GDM1 (cell line): ENCODE data around the gene STRN4.
"Not testable (repeated sequence)": the region's sequence is repeated elsewhere in the genome, so short reads cannot be mapped to it uniquely, and the experiment has no call there.

Experiments used
- DNase-seq: peaks from one replicate; lab custom pipeline; 2025; lab: John Stamatoyannopoulos, UW

STRN4 gene, protein sequence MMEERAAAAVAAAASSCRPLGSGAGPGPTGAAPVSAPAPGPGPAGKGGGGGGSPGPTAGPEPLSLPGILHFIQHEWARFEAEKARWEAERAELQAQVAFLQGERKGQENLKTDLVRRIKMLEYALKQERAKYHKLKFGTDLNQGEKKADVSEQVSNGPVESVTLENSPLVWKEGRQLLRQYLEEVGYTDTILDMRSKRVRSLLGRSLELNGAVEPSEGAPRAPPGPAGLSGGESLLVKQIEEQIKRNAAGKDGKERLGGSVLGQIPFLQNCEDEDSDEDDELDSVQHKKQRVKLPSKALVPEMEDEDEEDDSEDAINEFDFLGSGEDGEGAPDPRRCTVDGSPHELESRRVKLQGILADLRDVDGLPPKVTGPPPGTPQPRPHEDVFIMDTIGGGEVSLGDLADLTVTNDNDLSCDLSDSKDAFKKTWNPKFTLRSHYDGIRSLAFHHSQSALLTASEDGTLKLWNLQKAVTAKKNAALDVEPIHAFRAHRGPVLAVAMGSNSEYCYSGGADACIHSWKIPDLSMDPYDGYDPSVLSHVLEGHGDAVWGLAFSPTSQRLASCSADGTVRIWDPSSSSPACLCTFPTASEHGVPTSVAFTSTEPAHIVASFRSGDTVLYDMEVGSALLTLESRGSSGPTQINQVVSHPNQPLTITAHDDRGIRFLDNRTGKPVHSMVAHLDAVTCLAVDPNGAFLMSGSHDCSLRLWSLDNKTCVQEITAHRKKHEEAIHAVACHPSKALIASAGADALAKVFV

DNA sequence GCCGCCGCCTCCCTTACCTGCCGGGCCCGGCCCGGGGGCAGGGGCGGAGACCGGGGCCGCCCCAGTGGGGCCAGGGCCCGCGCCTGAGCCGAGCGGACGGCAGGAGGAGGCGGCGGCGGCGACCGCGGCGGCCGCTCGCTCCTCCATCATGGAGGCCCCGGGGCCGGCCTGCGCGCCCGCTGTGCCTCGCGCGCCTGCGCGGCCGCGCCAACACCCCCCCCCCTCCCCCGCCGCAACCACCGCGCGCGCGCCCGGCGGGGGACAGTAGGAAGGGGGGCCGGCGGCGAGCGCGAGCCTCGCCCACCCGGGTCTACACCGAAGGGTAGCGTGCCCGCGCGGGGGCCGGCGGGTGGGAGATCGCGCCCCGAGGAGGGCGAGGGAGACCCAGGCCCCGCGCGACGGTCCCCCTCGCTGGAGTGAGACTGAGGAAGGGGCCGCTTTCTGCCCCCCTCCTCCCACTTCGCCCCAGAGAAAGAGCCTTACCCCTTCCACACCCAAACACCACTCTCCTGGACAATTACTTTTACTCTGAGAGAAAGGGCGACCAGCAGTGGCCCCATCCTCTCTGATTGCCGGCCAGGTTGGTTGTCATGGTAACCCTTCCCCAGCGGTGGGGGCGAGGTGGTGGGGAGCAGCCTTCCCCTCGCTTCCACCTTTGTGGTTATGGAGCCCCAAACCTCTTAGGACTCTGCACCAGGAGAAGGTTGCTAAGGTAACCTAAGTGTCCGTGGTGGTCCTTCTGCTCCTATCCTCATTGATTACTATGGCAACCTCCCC lies at the start of gene STRN4:
Gene STRN4 (minus strand): TSS at position 170 of the 777 bp plus-strand sequence. CDS start 20 bp downstream, at position 150.
- DNase-seq, result peak; percentile 51

DNA sequence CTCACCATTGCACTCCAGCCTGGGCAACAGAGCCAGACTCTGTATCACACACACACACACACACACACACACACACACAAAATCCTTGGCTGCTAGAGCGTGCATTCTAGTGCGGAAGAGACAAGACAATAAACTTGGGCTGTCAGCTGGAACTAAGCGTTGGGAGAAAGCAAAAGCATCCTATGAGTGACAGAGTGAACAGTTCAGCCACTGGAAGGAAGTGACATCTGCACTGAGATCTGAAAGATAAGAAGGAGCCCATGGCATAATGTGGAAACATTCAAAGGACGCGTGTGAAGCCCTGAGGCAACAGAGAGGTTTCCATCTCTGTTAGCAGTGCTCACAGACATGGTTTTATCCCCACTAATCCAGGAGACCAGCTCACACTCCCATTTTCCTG lies 45.7 kb upstream of the STRN4 start:
- DNase-seq, result no peak

DNA sequence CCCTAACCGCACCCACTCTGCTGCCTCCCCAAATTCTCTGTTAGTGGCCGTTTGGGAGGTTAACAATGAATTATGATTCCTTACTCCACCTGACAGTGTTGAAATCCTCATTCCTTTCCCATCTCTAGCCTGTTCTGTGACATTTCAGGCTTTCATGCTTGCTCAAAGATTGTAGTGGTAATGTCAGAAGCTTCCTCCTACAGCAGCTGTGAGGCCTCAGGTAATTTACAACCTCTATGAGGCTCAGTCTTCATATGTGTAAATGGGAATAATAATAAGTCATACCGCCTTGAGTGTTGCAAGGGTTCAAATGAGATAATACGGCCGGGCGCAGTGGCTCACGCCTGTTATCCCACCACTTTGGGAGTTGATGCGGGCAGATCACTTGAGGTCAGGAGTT lies 43.1 kb upstream of the STRN4 start:
- DNase-seq, result no peak

DNA sequence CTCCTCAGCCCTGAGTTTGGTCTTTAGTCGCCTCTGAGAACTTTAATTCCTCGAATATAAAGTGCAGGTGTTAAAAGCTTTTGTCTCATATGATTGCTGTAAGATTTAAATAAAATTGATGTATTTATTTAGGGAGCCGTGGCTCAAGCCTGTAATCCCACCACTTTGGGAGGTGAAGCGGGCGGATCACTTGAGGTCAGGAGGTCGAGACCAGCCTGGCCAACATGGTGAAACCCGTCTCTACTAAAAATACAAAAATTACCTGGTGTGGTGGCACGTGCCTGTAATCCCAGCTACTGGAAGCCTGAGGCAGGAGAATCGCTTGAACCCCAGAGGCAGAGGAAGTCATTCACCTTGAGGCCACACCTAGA lies 42.7 kb upstream of the STRN4 start:
- DNase-seq, result no peak

DNA sequence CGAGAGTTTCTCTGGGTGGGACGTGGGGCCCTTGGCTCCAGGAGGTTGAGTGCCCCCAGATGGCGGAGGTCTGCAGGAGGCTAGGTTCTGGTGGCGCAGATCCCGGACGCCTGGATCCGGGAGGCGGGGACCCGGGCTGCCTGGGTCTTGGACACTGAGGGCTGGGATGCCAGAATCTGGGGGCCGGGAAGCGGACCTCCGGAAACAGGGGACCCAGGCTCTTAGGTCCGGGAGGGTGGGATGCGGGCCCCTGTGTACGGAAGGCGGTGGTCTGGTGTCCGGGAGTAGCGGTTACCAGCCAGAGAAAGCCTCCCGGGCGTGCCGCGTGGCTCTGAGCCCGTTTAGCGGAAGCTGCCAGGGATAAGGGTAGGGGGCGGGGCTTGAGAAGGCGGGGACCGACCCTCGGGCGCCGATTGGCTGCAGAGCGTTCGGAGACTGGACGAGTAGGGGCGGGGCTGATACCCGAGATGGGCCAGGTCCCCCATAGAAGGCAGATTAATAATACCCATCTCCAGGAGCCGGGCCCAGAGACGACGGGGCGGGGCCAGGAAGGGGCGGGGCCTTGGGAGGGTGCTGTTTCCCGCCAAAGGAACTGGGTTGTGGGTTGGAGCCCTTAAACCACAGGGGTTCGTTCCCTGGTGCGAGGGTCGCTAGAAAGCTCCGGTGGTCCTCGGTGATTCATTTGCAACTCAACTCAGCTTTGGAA lies 42.2 kb upstream of the STRN4 start, which contains the start of gene SLC1A5:
Gene SLC1A5 (minus strand): TSS at position 333 of the 706 bp plus-strand sequence. CDS start 629 bp downstream, outside the sequence.
- peak; percentile 94 for DNase-seq

DNA sequence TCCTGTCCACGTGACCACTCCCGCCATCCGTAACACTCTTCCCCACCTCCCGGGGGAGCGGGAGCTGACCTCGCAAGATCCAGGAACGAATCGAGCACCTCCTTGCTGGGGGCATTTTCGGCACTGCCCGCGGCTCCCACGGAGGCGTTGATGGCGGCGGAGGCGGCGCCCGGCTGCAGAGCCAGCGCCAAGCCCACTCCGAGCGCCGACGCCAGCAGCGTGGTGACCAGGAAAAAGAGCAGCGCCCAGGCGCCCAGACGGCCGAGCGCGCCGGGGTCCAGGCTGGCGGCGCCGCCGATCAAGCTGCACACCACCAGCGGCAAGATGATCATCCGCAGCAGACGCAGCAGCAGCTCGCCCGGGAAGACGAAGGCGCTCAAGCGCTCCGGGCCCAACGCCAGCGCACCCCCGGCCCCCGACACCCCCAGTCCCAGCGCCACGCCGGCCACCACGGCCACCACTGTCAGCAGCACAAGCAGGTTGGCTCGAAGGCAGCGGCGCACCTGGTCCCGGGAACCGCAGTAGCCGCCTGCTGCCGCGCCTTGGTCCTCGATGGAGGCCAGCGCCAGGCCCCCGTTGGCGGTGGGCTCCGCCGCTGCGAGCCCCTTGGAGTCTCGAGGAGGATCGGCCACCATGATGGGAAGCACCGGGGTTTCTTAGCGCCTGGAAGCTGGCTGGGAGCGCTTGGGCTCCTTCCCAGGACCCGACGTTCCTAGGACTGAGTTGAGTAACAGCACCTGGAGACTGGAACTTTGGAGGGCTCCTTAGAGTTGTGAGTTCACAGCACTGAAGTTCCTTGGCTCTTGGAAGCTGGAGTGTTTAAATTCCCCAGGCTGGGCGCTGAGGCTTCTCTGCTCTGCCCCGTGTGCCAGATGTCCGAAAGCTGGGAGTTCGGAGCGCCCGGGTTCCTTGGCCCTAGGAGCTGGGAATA lies 41.3 kb upstream of the STRN4 start:
- no peak for DNase-seq

DNA sequence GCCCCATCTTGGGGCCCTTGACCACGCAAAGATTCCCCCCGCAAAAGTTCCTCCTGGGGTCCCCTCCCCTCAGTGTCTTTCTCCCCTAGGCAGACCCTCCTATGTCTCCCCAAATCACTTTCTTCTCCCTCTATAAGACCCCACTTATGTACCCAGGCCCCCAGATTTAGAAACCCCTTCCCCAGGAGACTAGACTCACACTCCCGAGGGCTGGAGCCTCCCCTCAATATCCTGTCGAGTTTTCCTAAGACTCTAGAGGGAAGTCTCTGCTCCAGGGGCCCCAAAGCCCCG lies 40.7 kb upstream of the STRN4 start:
- DNase-seq, result no peak

DNA sequence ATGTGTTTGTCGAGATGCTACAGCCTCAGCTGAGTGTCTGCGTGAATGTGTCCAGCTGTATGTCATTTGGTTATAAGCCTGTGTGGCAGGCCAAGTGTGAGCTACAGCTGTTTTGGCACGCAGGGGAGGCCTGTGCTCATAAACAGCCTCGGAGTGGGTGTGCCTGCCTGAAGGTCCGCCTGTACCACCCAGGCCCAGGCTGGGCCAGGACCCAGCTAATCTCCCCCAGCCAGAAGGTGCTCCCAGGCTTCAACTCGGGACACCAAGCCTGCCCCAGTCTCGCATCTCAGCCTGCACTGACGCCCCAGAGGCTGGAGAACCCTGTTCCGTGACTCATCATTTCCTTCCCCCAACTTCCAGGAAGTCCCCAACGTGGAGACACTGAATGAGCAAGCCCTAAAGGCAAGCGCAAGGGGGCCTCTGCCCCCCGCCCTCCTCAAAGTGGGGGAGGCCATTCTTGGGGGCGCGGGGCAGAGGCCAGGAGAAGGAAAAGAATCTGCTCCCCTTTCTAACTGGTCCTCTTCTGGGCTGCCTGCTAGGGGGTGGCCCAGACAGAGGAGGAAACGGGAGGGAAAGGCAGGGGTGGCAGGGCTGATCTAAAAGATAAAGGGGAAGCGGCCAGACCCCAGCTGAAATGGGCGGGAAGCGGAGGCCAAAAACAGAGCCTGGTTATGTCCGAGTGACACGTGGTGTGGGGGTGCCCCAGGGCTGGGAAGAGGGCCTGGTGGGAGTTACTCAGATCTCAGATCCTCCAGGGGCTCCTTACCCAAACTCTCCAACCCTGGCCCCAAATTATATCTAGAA lies 40.2 kb upstream of the STRN4 start:
- peak; percentile 63 for DNase-seq

DNA sequence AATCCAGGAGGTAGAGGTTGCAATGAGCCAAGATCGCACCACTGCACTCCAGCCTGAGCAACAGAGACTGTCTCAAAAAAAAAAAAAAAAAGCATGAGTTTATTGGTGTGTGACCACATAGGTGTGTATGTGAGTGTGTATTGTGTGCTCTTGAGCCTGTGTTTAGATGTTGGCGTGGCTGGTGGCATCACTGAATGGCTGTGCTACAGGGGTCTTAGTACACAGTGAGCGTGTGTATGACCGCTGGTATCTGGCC lies 39.7 kb upstream of the STRN4 start:
- DNase-seq, result no peak

DNA sequence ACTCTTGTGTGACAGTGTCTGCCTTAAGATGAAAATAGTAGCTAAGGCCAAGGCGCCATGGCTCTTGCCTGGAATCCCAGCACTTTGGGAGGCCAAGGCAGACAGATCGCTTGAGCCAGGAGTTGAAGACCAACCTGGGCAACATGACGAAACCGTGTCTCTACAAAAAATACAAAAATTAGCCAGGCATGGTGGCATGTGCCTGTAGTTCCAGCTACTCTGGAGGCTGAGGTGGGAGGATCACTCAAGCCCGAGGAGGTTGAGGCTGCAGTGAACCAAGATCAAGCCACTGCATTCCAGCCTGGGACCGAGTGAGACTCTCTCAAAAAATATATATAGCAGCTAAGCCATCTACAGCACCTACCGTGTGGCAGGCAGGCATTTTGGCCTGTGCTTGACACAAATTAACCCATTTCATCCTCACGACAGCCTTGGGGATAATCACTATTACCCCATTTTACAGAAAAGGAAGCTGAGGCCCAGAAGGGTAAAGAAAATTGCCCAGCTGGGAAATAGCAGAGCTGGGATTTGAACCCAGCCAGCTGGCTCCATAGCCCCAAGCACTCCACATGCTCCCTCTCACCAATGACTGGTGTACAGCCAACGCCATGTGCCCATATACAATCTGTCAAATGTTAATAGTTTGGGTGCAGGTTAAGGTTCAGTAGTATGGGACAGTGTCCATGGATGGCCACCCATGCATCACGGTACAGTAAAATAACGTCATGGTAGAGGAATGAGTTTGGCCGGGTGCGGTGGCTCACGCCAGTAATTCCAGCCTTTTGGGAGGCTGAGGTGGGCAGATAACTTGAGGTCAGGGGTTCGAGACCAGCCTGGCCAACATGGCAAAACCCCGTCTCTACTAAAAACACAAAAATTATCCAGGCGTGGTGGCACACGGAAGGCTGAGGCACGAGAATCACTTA lies 39.1 kb upstream of the STRN4 start:
- DNase-seq, result no peak

DNA sequence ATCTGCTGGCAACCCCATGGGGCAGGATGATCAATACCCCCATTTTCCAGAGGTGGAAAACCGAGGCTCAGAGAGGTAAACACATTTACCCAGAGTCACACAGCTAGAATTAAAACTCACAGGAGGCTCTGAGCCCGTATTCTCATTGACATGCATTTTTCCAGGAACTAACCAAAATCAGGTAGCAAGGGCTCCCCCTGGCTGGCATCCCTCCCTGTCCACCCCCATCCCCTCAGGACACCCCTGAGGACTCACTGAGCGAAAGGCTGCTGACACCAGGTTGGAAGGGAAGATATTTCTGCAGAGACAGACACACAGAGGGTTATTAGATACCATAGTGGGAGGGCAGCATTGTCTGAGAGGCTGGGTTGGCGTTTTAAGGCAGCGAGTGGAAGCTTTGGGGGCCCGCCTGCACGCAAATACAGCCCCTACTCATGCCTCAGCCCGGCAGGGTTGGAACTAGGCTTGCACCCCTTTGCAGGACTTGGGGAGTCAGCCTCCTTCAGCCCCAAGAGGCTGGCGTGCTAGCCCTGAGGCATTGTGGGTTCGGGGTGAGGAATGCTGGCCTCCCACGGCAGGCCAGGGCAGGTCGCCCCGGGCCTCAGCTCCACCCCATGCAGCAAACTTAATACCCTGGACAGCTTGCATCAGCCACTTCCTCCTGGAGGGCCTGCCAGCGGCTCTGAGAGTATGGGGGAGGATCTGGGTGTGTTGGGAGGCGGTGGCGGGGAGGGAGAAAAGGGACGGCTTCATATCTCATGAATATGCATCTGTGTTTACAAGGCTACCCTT lies 38.2 kb upstream of the STRN4 start:
- peak; percentile 71 for DNase-seq

DNA sequence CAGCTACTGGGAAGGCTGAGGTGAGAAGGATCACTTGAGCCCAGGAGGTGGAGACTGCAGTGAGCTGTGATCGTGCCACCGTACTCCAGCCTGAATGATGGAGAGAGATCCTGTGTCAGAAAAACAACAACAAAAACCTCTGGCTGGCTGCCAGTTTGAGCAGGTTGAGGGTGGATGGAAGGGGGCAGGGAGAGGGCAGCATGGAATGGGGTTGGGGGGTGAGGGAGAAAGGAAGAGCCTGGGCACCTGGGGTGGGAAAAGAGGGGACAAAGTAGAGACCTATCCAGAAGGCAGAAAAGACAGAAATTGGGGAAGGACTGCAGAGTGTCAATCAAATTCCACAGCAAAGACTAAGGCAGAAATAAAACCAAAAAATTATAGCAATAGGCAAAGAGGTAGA lies 37.4 kb upstream of the STRN4 start:
- DNase-seq, result no peak

DNA sequence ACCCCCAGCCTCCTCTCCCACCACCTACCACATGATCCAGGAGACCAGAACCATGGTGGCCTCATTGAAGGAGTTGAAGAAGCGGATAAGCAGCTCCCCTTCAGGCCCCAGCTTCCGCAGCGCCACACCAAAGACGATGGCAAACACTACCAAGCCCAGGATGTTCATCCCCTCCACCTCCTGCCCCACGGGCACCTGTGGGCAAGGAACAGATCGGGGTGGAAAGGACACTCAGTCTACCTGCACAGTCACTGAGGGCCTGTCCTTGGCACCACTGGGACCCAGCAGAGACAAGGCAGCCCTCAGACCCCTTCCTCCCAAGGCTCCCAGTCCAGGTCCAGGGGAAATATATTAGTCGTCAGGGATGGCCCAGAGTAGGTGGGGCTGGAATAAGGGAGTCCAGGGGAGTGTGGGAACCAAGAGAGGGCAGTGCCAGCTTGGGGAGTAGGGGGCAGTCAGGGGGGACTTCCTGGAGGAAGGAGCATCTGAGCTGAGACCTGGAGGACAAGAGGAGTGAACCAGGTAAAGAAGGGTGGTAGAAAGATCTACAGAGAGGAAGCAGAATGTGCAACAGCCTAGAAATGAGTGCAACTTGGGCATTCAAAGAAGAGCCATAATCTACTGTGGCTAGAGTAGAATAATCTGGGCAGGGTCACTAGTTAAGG lies 36.2 kb upstream of the STRN4 start:
- DNase-seq, result no peak

DNA sequence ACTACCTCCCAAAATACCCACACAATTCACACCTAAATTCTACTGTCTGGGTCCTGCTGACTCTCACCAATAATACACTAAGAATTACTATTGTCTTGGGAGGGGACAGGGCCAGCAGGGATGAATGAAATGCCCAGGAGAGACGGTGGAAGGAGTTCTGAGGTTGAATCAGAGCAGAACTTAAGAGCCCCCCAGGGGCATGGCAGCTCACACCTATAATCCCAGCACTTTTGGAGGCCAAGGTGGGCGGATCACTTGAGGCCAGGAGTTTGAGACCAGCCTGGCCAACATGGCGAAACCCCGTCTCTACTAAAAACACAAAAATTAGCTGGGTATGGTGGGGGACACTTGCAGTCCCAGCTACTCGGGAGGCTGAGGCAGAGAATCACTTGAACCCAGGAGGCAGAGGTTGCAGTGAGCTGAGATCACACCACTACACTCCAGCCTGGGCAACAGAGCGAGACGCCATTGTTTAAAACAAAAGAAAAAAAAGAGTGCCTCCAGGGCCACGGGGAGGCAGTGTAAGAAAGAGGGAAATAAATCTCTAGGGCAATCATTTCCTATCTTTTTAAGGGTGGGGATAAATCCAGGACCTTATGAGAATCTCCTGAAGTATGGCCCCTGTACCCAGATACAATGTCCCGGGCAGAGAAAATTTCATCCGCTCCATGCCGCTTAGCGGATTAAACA lies 31.9 kb upstream of the STRN4 start:
- DNase-seq, result not testable (repeated sequence)

DNA sequence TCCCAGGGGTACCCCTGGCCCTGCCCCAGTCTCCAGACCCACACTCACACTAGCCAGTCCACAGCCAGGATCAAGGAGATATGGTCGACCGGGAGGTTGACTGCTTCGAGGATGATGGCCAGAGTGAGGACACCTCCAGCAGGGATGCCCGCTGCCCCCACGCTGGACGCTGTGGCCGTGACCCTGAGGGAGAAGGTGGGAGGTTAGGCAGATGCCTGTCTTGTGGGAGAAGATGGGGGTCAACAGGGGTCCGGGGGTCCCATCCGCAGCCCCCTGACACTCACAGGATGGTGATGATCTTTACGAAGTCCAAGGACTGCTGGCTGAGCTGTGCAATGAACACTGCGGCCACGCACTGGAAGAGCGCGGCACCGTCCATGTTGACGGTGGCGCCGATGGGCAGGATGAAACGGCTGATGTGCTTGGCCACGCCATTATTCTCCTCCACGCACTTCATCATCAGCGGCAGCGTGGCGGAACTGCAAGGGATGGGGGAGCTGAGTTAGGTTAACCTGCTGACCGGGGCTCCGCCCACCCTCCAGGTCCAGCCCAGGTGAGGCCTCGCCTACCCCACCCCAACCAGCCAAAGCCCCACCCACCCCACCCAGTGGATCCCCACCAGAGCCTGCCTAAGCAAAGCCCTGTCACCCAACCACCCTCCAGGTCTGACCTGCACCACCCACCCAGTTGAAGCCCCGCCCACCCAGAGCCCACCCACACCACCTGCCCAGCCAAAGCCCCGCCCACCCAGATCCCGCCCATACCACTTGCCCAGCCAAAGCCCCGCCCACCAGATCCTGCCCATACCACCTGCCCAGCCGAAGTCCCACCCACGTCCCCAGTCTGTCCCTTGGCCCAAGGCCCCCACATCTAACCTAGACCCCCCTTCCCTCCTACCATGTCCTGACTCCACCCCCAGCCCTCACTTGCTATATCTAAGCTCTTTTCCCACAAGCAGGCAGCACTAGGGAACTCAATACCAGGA lies 31.0 kb upstream of the STRN4 start:
- no peak for DNase-seq

DNA sequence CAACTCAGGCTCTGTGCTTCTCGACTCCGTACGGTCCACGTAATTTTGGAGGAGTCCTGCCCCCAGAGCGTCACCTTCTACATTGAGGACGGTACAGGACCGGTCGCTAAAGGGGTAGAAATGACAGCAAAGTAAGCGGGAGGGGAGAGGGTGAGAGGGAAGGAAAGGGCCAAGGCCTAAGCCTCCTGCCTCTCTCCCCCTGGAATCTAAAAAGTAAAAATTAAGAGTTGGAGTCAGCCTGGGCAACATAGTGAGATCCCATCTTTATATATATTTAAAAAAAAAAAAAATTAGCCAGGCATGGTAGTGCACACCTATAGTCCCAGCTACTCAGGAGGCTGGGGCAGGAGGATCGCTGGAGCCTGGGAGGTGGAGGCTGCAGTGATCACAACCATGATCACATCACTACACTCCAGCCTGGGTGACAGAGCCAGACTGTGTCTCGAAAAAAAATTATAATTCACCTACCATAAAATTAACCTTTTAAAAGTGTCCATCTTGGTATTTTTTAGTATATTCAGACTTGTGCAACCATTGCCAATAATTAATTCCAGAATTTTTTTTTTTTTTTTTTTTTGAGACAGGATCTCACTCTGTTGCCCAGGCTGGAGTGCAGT lies 29.5 kb upstream of the STRN4 start:
- no peak for DNase-seq
